GM12872 (cell line): Measurements from ENCODE around the gene PHB1.

Experiments
- TF ChIP-seq, protein P1 (sequence below): IDR thresholded peaks from 3 replicates; pipeline ENCODE4 v1.5.1; 2011; ENCODE audit warnings: low read depth, mild to moderate bottlenecking, low read length, moderate library complexity; ENCODE audit not compliant: insufficient read depth

The PHB1 gene

DNA sequence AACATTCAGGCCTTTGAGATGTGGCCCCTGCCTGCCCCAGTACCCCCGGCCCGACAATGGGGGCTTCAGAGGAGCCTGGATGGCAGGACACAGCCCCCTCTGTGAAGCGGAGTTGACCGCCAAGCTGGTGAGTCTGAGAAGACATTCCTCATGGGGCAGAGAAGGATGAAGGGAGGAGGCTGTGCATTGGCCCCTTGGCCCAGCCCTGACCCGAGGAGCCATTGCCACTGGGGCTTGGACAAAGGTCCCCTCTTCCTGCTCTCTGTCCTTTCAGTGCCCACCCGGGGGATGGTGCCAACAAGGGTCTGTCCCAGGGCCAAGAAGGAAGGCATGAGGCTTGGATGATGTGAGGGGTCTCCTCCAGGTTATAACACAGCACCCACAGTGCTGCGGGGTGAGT lies 30.9 kb upstream of the PHB1 start:
- TF ChIP-seq, protein P1, sequence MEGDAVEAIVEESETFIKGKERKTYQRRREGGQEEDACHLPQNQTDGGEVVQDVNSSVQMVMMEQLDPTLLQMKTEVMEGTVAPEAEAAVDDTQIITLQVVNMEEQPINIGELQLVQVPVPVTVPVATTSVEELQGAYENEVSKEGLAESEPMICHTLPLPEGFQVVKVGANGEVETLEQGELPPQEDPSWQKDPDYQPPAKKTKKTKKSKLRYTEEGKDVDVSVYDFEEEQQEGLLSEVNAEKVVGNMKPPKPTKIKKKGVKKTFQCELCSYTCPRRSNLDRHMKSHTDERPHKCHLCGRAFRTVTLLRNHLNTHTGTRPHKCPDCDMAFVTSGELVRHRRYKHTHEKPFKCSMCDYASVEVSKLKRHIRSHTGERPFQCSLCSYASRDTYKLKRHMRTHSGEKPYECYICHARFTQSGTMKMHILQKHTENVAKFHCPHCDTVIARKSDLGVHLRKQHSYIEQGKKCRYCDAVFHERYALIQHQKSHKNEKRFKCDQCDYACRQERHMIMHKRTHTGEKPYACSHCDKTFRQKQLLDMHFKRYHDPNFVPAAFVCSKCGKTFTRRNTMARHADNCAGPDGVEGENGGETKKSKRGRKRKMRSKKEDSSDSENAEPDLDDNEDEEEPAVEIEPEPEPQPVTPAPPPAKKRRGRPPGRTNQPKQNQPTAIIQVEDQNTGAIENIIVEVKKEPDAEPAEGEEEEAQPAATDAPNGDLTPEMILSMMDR = no peak

DNA sequence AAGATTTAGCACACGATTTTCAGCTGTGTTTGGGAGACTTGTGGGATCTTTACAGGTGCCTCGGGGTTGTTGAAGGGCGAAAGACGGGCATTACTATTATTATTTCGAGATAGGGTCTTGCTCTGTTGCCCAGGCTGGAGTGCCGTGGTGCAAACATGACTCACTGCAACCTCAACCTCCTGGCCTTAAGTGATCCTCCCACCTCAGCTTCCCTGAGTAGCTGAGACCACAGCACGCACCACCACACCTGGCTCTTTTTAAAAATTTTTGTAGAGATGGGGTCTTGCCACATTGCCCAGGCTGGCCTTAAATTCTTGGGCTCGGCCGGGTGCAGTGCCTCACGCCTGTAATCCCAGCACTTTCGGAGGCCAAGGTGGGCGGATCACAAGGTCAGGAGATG lies 29.7 kb upstream of the PHB1 start:
- TF ChIP-seq, protein P1 = no peak

DNA sequence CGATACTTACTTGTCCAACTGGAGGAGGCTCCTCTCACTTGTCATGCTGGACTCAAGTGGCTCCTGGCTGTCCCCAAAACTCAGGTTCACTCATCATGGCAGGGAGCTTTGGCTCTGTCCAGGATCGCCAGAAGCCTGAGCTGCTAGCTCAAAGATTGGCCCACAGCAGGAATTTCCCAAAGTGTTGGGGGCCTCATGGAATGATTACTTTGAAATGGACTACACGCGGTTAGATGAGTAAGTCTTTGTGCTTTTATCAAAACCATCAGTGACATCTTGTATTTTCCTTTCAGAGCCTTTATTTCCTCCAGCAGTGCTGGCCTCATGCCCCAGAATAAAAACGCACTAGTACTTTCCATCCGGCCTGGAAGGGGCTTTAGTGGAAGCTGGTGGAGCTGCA lies 29.2 kb upstream of the PHB1 start:
- TF ChIP-seq, protein P1 = no peak

DNA sequence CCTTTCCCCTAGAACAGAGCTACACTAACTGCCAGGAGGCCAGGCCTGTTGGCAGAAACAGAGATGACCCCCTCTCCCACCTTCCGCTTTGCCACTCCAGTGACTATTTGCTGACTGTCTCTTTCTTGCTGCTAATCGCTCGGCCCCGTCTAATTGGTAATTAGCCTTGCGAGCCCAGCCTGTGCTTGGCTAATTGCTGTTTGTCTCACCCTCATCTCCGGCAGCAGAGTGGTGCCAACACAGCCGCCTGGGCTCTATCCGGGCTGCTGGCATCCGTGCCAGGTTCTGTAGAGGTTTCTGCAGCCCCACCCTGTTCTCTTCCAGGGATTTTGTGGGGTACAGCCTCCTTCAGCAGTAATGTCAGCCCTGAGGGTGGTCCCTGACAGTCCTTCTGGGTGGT lies 27.4 kb upstream of the PHB1 start:
- TF ChIP-seq, protein P1 = no peak

DNA sequence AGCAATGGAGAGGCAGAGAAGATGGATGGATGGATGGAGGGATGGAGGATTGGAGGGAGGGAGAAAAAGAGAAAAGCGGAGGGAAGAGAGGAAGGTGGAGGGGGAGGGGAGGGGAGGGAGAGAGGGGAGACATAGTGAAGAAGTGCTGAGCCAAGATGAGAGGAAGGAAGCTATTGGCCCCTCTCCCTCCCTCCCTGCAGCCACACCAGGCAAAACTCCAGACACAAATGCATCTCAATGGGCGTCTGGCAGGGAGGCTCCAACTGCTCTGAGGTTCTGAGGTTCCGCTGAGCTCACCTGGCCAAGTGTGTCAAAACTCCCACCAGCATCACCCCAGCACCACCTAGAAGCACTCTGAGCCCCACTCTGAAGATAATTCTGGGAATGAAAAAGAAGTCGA lies 26.9 kb upstream of the PHB1 start:
- TF ChIP-seq, protein P1 = no peak

DNA sequence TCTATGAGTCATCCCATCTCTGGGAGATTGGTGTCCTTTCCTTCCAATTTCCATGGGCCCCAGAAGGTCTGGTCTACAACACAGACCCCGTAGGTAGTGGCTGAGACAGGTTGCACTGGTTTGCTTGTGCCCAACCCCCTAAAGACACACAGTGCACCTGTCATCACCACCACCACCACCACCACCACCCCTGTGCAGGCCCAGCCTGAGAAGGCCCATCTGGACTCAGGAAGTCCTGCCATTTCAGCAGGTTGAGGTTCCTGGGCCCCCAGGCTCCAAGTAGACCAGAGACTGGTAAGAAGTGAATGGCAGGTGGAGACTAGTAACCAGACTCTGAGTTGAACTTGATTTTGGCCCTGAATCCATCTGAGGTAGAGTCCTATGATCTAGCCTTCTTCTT lies 25.9 kb upstream of the PHB1 start:
- TF ChIP-seq, protein P1 = no peak

DNA sequence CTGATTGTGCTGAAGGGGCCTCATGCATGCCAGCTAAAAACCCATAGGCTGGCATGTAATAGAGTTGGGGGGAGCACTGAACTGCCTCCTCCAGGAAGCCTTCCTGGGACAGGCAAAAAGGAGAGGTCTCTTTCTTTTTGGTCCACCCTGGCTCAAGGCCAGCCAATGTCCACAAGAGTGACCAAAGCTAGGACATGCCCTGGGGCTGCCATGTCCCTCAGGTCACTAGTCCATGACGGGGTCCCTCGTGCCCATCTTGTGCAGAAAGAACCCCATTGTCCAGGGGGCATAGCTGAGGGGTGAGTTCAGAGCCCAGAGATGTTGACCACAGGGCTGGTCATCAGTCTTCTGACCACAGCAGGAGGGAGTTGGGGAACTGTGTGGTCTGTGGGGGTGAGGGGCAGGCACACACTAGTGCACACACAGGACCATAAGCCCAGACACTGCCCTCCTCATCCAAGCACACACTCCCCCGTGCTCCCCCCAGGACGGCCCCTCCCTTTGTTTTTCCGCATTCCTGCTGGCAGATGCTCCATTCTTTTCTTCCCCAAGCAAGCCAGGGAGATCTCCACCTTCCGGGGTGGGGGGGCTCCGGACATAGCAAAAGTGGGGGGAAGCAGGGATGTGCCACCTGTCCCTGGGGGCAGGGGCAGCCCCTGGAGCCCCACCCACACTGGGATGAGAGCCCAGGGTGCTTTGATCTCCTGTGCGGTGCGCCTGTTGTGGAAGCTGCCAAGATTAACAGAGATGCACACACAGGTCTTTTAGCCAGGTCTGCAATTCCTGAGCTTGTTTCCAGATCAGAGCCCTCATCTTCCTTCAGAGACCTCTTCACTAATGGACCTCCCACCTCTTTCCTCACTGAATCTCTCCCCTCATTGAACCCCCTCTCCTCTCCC lies 25.2 kb upstream of the PHB1 start:
- TF ChIP-seq, protein P1 = no peak
